A549 treated with CORT108297 at 1 μM for 4 hours (cell line): ENCODE data around the gene BICRA. TPM values are rescaled to one million over a fixed set of nuclear protein-coding genes. Genes with fewer than 3 reads are reported as not detected.

Experiments used
- total RNA-seq: library from RNA; stranded (reverse); fragments of 200-300 nt; extraction: Qiagen RNA extraction; gene quantifications from 5 replicates; pipeline ENCODE4 v1.2.3, GENCODE V29; 2022

The BICRA gene
- 10.7 to 16.1 TPM (median 13.6 TPM) in 5 replicates for total RNA-seq

GRCh38 chr19:47608969-47609905, at the start of gene BICRA:
TSS of gene BICRA (plus strand) at chr19:47609134. CDS start at chr19:47673575, 64,441 bp downstream.

GRCh38 chr19:47573071-47574026, 35.6 kb upstream of the BICRA start, which contains the start of gene ZNF541:
TSS of gene ZNF541 (minus strand) at chr19:47573148. CDS start at chr19:47555856, 17,292 bp downstream.

GRCh38 chr19:47713046-47714021, 104.4 kb downstream of the BICRA start, which contains the start of gene EHD2:
TSS of gene EHD2 (plus strand) at chr19:47713422. CDS start at chr19:47716613, 3,191 bp downstream.

GRCh38 chr19:47745010-47745901, 136.3 kb downstream of the BICRA start, which contains the start of gene NOP53:
TSS of gene NOP53 (plus strand) at chr19:47745546. CDS start at chr19:47745560, 14 bp downstream.

Other genes starting within 250 kb of the BICRA start
- 32.8 to 41.2 TPM (median 39.1 TPM) in 5 replicates for gene MEIS3, start 189.6 kb upstream of the BICRA start, total RNA-seq
- gene SLC8A2, start 137.2 kb upstream of the BICRA start, total RNA-seq = 0.25 to 0.36 TPM (median 0.32 TPM) in 5 replicates
- gene KPTN, start 124.9 kb upstream of the BICRA start, total RNA-seq = 15.9 to 23.0 TPM (median 21.2 TPM) in 5 replicates
- gene NAPA, start 94.1 kb upstream of the BICRA start, total RNA-seq = 83.4 to 113 TPM (median 98.9 TPM) in 5 replicates
- gene ZNF541, start 36.0 kb upstream of the BICRA start, total RNA-seq = not detected in 5 replicates
- 119 to 156 TPM (median 141 TPM) in 5 replicates for gene EHD2, start 104.3 kb downstream of the BICRA start, total RNA-seq
- 239 to 288 TPM (median 245 TPM) in 5 replicates for gene NOP53, start 136.4 kb downstream of the BICRA start, total RNA-seq
- 96.0 to 171 TPM (median 161 TPM) in 5 replicates for gene SELENOW, start 169.6 kb downstream of the BICRA start, total RNA-seq
- not detected in 5 replicates for gene TPRX1, start 195.4 kb downstream of the BICRA start, total RNA-seq
- gene CRX, start 212.8 kb downstream of the BICRA start, total RNA-seq = not detected in 5 replicates